ENCODE measurements around the gene MAPK1.

DNA sequence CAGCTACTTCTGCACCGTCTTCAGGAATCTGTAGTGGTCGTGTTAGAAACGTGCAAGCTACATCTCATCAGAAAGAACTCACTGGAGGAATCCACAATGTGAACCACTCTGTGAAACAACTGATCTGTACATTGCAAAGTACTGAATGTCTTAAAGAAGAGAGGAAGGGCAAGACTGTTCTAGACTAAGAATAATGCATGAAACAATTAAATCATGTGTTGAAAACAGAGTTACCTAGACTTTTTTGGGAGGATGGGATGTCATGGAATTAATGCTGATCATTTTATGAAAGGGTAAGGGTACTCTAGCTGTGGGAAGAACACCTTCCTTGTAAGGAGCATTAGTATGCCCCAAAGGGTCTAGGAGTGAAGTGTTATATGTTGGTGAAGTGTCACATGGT lies 71.2 kb downstream of the MAPK1 start:
- TF ChIP-seq, protein P1, sequence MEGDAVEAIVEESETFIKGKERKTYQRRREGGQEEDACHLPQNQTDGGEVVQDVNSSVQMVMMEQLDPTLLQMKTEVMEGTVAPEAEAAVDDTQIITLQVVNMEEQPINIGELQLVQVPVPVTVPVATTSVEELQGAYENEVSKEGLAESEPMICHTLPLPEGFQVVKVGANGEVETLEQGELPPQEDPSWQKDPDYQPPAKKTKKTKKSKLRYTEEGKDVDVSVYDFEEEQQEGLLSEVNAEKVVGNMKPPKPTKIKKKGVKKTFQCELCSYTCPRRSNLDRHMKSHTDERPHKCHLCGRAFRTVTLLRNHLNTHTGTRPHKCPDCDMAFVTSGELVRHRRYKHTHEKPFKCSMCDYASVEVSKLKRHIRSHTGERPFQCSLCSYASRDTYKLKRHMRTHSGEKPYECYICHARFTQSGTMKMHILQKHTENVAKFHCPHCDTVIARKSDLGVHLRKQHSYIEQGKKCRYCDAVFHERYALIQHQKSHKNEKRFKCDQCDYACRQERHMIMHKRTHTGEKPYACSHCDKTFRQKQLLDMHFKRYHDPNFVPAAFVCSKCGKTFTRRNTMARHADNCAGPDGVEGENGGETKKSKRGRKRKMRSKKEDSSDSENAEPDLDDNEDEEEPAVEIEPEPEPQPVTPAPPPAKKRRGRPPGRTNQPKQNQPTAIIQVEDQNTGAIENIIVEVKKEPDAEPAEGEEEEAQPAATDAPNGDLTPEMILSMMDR (conservative IDR thresholded peaks at IDR 0.05 in 1 of 2, IDR thresholded peaks at IDR 0.05 in 1 of 2; ENCODE audit: low read depth in 1 of 2, low read length in 2 of 2) = no peak
- no peak for TF ChIP-seq EZH2 (IDR thresholded peaks at IDR 0.05; ENCODE audit: low read length, missing control alignments)

Measured in fibroblast of lung (primary cell).